K562 (cell line): ENCODE data around the gene CCR9. TPM values are rescaled to one million over a fixed set of nuclear protein-coding genes. Genes with fewer than 3 reads are reported as not detected.

Experiments
- ATAC-seq: fragments of 200-7000 bp; cut with Tn5 transposase; 3 replicates; pipeline ENCODE4 v1.9.1; 2020; ENCODE audit warnings: moderate library complexity
- BruUV-seq: library from RNA; stranded (reverse); fragments of 400-500 nt; replicated peaks from 2 replicates; lab custom pipeline; 2021; lab: Mats Ljungman, UMichigan
- CTCF ChIA-PET: fragments of 300-600 bp; formaldehyde crosslinking; extraction: SDS; loops from one replicate; lab custom pipeline; 2021; ENCODE audit warnings: low intra/inter-chr PET ratio; lab: Yijun Ruan, JAX
- POLR2A ChIA-PET: fragments of 300-600, 350-650 bp; sonication (Branson Sonifier 250); formaldehyde crosslinking; extraction: SDS; loops from one replicate; lab custom pipeline; 2021; ENCODE audit warnings: antibody characterized with exemption, inconsistent platforms; lab: Yijun Ruan, JAX
- DNase-seq, 4 experiments: peaks; one replicate each; pipeline versions ENCODE4 v3.0.0 to v3.0.0-alpha.2; 2011 to 2018; ENCODE audit warnings: low spot score in 3 of 4, mixed read lengths in 3 of 4; ENCODE audit errors: extremely low read depth in 1 of 4
- FAIRE-seq: peaks from 2 replicates; lab custom pipeline; 2011; peaks lifted over from hg19 to GRCh38; lab: Jason Lieb, UNC
- H2AFZ ChIP-seq: 2 replicates; pipeline ENCODE4 v1.6.0; 2011; ENCODE audit warnings: low read depth, low read length, control low read depth, inconsistent platforms
- H3K27ac ChIP-seq: fragments of 200-600 bp; 3 replicates; pipeline ENCODE4 v1.8.0; 2011; ENCODE audit warnings: low read depth, mild to moderate bottlenecking, control low read depth, inconsistent platforms, low read length, moderate library complexity, mixed read lengths; ENCODE audit errors: extremely low read depth
- H3K27me3 ChIP-seq, 2 experiments: fragments of 300-600 bp in 1 of 2; 2 replicates in 1 of 2; 3 replicates in 1 of 2; pipeline versions ENCODE4 v1.6.0 to v1.8.0; 2011; ENCODE audit warnings: inconsistent platforms in 2 of 2, low read length in 2 of 2, mild to moderate bottlenecking in 1 of 2, mixed read lengths in 1 of 2, moderate library complexity in 1 of 2; ENCODE audit not compliant: control insufficient read depth in 2 of 2, insufficient read depth in 2 of 2
- H3K36me3 ChIP-seq: fragments of 300-600 bp; 3 replicates; pipeline ENCODE4 v1.8.0; 2011; ENCODE audit warnings: mild to moderate bottlenecking, low read length, inconsistent platforms; ENCODE audit not compliant: control insufficient read depth, insufficient read depth
- H3K4me1 ChIP-seq, 2 experiments: fragments of 200-600 bp in 1 of 2; replicated peaks in 1 of 2; 2 replicates in 1 of 2; 3 replicates in 1 of 2; pipeline versions ENCODE4 v1.5.1 to v1.8.0; 2011; ENCODE audit warnings: inconsistent platforms in 2 of 2, low read length in 2 of 2, mild to moderate bottlenecking in 1 of 2, mixed read lengths in 1 of 2, moderate library complexity in 1 of 2; ENCODE audit not compliant: control insufficient read depth in 2 of 2, insufficient read depth in 2 of 2
- H3K4me2 ChIP-seq: 2 replicates; pipeline ENCODE4 v1.6.1; 2011; ENCODE audit warnings: low read length, control low read depth, inconsistent platforms, mixed read lengths; ENCODE audit not compliant: insufficient read depth
- H3K4me3 ChIP-seq: fragments of 200-600 bp; sonication (generic), shearing (Covaris generic); 2 replicates; pipeline ENCODE4 v1.5.1; 2016; ENCODE audit warnings: control low read depth, inconsistent platforms
- H3K79me2 ChIP-seq: fragments of 200-600 bp; 3 replicates; pipeline ENCODE4 v1.8.0; 2011; ENCODE audit warnings: low read length, inconsistent platforms; ENCODE audit not compliant: control insufficient read depth, insufficient read depth
- H3K9ac ChIP-seq, 2 experiments: 2 replicates each; pipeline versions ENCODE4 v1.6.0 to v1.6.1; 2011; ENCODE audit warnings: low read depth in 2 of 2, low read length in 2 of 2, control low read depth in 1 of 2, inconsistent platforms in 1 of 2, mild to moderate bottlenecking in 1 of 2, mixed read lengths in 1 of 2; ENCODE audit not compliant: insufficient read depth in 1 of 2
- H3K9me1 ChIP-seq: one replicate; pipeline ENCODE4 v1.6.0; 2011; ENCODE audit warnings: inconsistent platforms, mild to moderate bottlenecking, low read length, moderate library complexity; ENCODE audit not compliant: control insufficient read depth, insufficient read depth
- H3K9me3 ChIP-seq: replicated peaks from 2 replicates; pipeline ENCODE4 v1.5.1; 2011; ENCODE audit warnings: low read depth, low read length, inconsistent platforms; ENCODE audit not compliant: control insufficient read depth, insufficient read depth
- H4K20me1 ChIP-seq: replicated peaks from 2 replicates; pipeline ENCODE4 v1.6.1; 2011; ENCODE audit warnings: low read length, inconsistent platforms, mixed read lengths; ENCODE audit not compliant: control insufficient read depth, insufficient read depth
- ARID1B ChIP-seq: fragments of 450-650 bp; IDR thresholded peaks from 2 replicates; pipeline ENCODE4 v1.6.1; 2016; ENCODE audit warnings: antibody characterized with exemption, mild to moderate bottlenecking, inconsistent platforms
- CBFA2T2 ChIP-seq: fragments of 450-650 bp; conservative IDR thresholded peaks from 2 replicates; pipeline ENCODE4 v1.6.1; 2017; ENCODE audit warnings: mild to moderate bottlenecking
- CBFA2T3 ChIP-seq: fragments of 450-650 bp; IDR thresholded peaks from 2 replicates; pipeline ENCODE4 v1.6.1; 2017
- DIDO1 ChIP-seq: fragments of 450-650 bp; IDR thresholded peaks from 2 replicates; pipeline ENCODE4 v1.6.1; 2016; ENCODE audit warnings: low read depth, missing biosample characterization, missing genetic modification characterization
- MXI1 ChIP-seq: IDR thresholded peaks from 2 replicates; pipeline ENCODE4 v1.6.1; 2011; ENCODE audit warnings: low read depth, mild to moderate bottlenecking, improper control_type of control experiment, low read length
- NFE2L1 ChIP-seq: fragments of 450-650 bp; IDR thresholded peaks from 2 replicates; pipeline ENCODE4 v1.6.1; 2016; ENCODE audit warnings: missing genetic modification characterization, low read depth, mild to moderate bottlenecking, missing compliant biosample characterization, moderate library complexity, borderline replicate concordance
- PRMT5 ChIP-seq: sonication (generic); formaldehyde crosslinking; IDR thresholded peaks from 2 replicates; pipeline ENCODE4 v1.5.0; 2020; ENCODE audit warnings: missing genetic modification reagents
- PTBP1 ChIP-seq: fragments of 200-400 bp; formaldehyde crosslinking; IDR thresholded peaks from 2 replicates; pipeline ENCODE4 v1.6.1; 2017; ENCODE audit warnings: low read depth, low read length
- PYGO2 ChIP-seq: fragments of 450-650 bp; IDR thresholded peaks from 2 replicates; pipeline ENCODE4 v1.6.1; 2016; ENCODE audit warnings: mild to moderate bottlenecking, missing genetic modification characterization, moderate library complexity, missing compliant biosample characterization
- STAT5A ChIP-seq: IDR thresholded peaks from 2 replicates; pipeline ENCODE4 v1.6.1; 2012; ENCODE audit warnings: low read length, inconsistent platforms, borderline replicate concordance
- TAL1 ChIP-seq: fragments of 450-650 bp; IDR thresholded peaks from 2 replicates; pipeline ENCODE4 v1.6.1; 2016; ENCODE audit warnings: mild to moderate bottlenecking
- TCF3 ChIP-seq: sonication (generic); formaldehyde crosslinking; IDR thresholded peaks from 2 replicates; pipeline ENCODE4 v1.4.0; 2020; ENCODE audit warnings: mild to moderate bottlenecking, missing genetic modification reagents
- THRAP3 ChIP-seq: fragments of 450-650 bp; IDR thresholded peaks from 2 replicates; pipeline ENCODE4 v1.6.1; 2016; ENCODE audit warnings: mild to moderate bottlenecking, inconsistent platforms, borderline replicate concordance
- TRIM24 ChIP-seq, 2 experiments: fragments of 450-650 bp; IDR thresholded peaks; 2 replicates each; pipeline ENCODE4 v1.6.1; 2016
- ZBTB43 ChIP-seq: sonication (generic); formaldehyde crosslinking; IDR thresholded peaks from 2 replicates; pipeline ENCODE4 v1.8.0; 2023; ENCODE audit warnings: mild to moderate bottlenecking, missing genetic modification reagents
- ZBTB7A ChIP-seq: IDR thresholded peaks from 2 replicates; pipeline ENCODE4 v1.6.1; 2011; ENCODE audit warnings: low read depth, mild to moderate bottlenecking, low read length, moderate library complexity, borderline replicate concordance; ENCODE audit not compliant: control insufficient read depth
- ZFP30 ChIP-seq: fragments of 250-450 bp; sonication (Bioruptor Pico); IDR thresholded peaks from 2 replicates; pipeline ENCODE4 v1.8.0; 2022; ENCODE audit warnings: moderate library complexity, mild to moderate bottlenecking, inconsistent platforms, borderline replicate concordance
- ZNF79 ChIP-seq: fragments of 250-450 bp; sonication (Bioruptor Pico); IDR thresholded peaks from 2 replicates; pipeline ENCODE4 v1.4.0; 2020; ENCODE audit warnings: low read depth, mild to moderate bottlenecking, moderate library complexity
- WGBS: fragments of 100-300 bp; shearing (Covaris generic); methylation state at CpG from one replicate; pipeline ENCODE4 v1.1.6; 2016; ENCODE audit warnings: low coverage, mixed read lengths; ENCODE audit not compliant: insufficient coverage; ENCODE audit errors: missing lambda C conversion rate; 5-methylcytosine and 5-hydroxymethylcytosine counted together
- in situ Hi-C: fragments of 300-500 bp; cut with MboI; formaldehyde crosslinking; loops from 4 replicates; pipeline ENCODE4 v1.15.0; 2018; ENCODE audit warnings: inconsistent platforms, mixed read lengths
- intact Hi-C: fragments of 100-400 bp; cut with micrococcal nuclease; formaldehyde crosslinking; loops from 2 replicates; pipeline ENCODE4 v1.14.2; 2022
- polyA plus RNA-seq, 8 experiments: library from polyadenylated mRNA; depleted of rRNA in 4 of 8; stranded (reverse) in 5 of 8; unstranded in 3 of 8; fragments of >200 nt; fragmentation: Nextera tagmentation in 2 of 8; fragmentation: Illumina TruSeq in 1 of 8; extraction: Ambion mirVana in 2 of 8; extraction: Trizol in 1 of 8; gene quantifications; 2 replicates each; pipeline versions ENCODE4 v1.2.1 to v1.2.3, GENCODE V29; 2011 to 2014; ENCODE audit warnings: inconsistent platforms in 1 of 8, missing spikeins in 1 of 8
- total RNA-seq, 7 experiments: library from RNA; depleted of rRNA in 6 of 7; stranded (reverse); fragments of >200 nt in 6 of 7; fragmentation: Illumina TruSeq in 2 of 7; extraction: Trizol in 2 of 7; gene quantifications; 2 replicates each; pipeline versions ENCODE4 v1.2.1 to v1.2.3, GENCODE V29; 2011 to 2021; ENCODE audit warnings: low replicate concordance in 1 of 7

The CCR9 gene
- total and polyA plus RNA-seq, 9 of the 15 experiments (the other 6 are each of a cell fraction or from before 2014, with no cell fraction given): not detected

- ChIA-PET CTCF (no interaction called here), POLR2A (interaction anchor here (0.5 kb wide), 1 partner anchor 882 kb away, joined by 4 read pairs; no protein-coding TSS in a partner anchor)
- no peak overlapping the region for H3K4me3 ChIP-seq
- no peak overlapping the region for H3K9ac ChIP-seq
- intact Hi-C loops: no loop called here
- WGBS: 14% methylated on average over 4 of the region's 4 CpGs
- FAIRE-seq: no peak
- no peak for ATAC-seq
- TF ChIP-seq NFE2L1 (no peak), ZBTB43 (no peak), PYGO2 (no peak), MXI1 (no peak), CBFA2T3 (peak; percentile 69), PTBP1 (no peak), STAT5A (no peak), ZFP30 (CRISPR knock-in tag) (no peak), ARID1B (0 out of 2 replicates have a peak, but pooled peaks have one; percentile 9), TRIM24 (IDR thresholded peaks at IDR 0.05) (peak in 1 of 2 experiments; percentile 33; a peak in 1 of 4 replicates), DIDO1 (tag) (no peak), ZBTB7A (no peak), THRAP3 (no peak), TAL1 (peak; percentile 25; the same call in 1 of the 2 replicates), ZNF79 (no peak), CBFA2T2 (peak; percentile 43), TCF3 (0 out of 2 replicates have a peak, but pooled peaks have one; percentile 8), PRMT5 (CRISPR knock-in tag) (no peak)
- peaks cover 0 to 4% of the 10 kb centered on the region in 2 experiments; a peak in 1 of 5 replicates for H3K4me1 ChIP-seq
- H3K9me1 ChIP-seq: no peaks in the 10 kb centered on the region
- H3K79me2 ChIP-seq: no peaks in the 10 kb centered on the region
- peaks cover 0 to 13% of the 10 kb centered on the region in 2 experiments; a peak in 3 of 5 replicates for H3K27me3 ChIP-seq
- H2AFZ ChIP-seq: no peak overlapping the region
- no peaks in the 10 kb centered on the region for H4K20me1 ChIP-seq
- no peaks in the 10 kb centered on the region for H3K36me3 ChIP-seq
- H3K4me2 ChIP-seq: no peak overlapping the region
- in situ Hi-C loops: no loop called here
- no peak overlapping the region for H3K27ac ChIP-seq
- BruUV-seq: no TSS peak
- no peaks in the 10 kb centered on the region for H3K9me3 ChIP-seq
- no peak for DNase-seq
These were observed 12.7 kb upstream of the CCR9 start for GRCh38 chr3:45873638-45874037.
